GM12878 (cell line): ENCODE measurements around the gene DYNC2LI1. TPM values are rescaled to one million over a fixed set of nuclear protein-coding genes. Genes with fewer than 3 reads are reported as not detected.

Experiments
- ATAC-seq: fragments of 200-7000 bp; cut with Tn5 transposase; 3 replicates; pipeline ENCODE4 v1.9.1; 2020; ENCODE audit warnings: mild to moderate bottlenecking, moderate library complexity
- BruUV-seq: library from RNA; stranded (reverse); fragments of 400-500 nt; replicated peaks from 2 replicates; lab custom pipeline; 2021; lab: Mats Ljungman, UMichigan
- CTCF ChIA-PET: fragments of 300-600 bp; sonication (Branson Sonifier 250); formaldehyde crosslinking; extraction: SDS; loops from one replicate; lab custom pipeline; 2021; ENCODE audit warnings: inconsistent platforms; lab: Yijun Ruan, JAX
- POLR2A ChIA-PET: fragments of 350-600 bp; formaldehyde crosslinking; extraction: SDS; loops from one replicate; lab custom pipeline; 2021; ENCODE audit warnings: inconsistent platforms; lab: Charles Lee
- RAD21 ChIA-PET: fragments of 300-600 bp; sonication (Branson Sonifier 250); formaldehyde crosslinking; loops from one replicate; lab custom pipeline; 2023; ENCODE audit warnings: antibody characterized with exemption; ENCODE audit not compliant: unreplicated experiment; lab: Charles Lee
- SMC1A ChIA-PET: fragments of 300-600 bp; sonication (Branson Sonifier 250); formaldehyde crosslinking; loops from one replicate; lab custom pipeline; 2023; ENCODE audit not compliant: unreplicated experiment, uncharacterized antibody; lab: Charles Lee
- DNase-seq: peaks from one replicate; pipeline ENCODE4 v3.0.0-alpha.2; 2011; ENCODE audit warnings: low read depth, low spot score
- FAIRE-seq: peaks from 3 replicates; lab custom pipeline; 2011; peaks lifted over from hg19 to GRCh38; lab: Jason Lieb, UNC
- H2AFZ ChIP-seq: 2 replicates; pipeline ENCODE4 v1.6.0; 2011; ENCODE audit warnings: low read depth, low read length, control low read depth; ENCODE audit not compliant: control insufficient read depth
- H3K27ac ChIP-seq: 2 replicates; pipeline ENCODE4 v1.5.1; 2011; ENCODE audit warnings: control low read depth; ENCODE audit not compliant: control insufficient read depth, insufficient read depth
- H3K27me3 ChIP-seq, 2 experiments: replicated peaks in 1 of 2; 2 replicates each; pipeline versions ENCODE4 v1.6.0 to v1.6.1; 2011; ENCODE audit warnings: low read length in 1 of 2; ENCODE audit not compliant: control insufficient read depth in 2 of 2, insufficient read depth in 2 of 2
- H3K36me3 ChIP-seq, 2 experiments: 2 replicates each; pipeline ENCODE4 v1.5.1; 2011; ENCODE audit warnings: low read length in 1 of 2; ENCODE audit not compliant: control insufficient read depth in 2 of 2, insufficient read depth in 2 of 2
- H3K4me1 ChIP-seq: 2 replicates; pipeline ENCODE4 v1.6.1; 2011; ENCODE audit warnings: mild to moderate bottlenecking, low read length, moderate library complexity, mixed read lengths; ENCODE audit not compliant: control insufficient read depth, insufficient read depth
- H3K4me2 ChIP-seq: 2 replicates; pipeline ENCODE4 v1.6.0; 2011; ENCODE audit warnings: control low read depth; ENCODE audit not compliant: control insufficient read depth, insufficient read depth
- H3K4me3 ChIP-seq: fragments of 200-600 bp; sonication (generic); 2 replicates; pipeline ENCODE4 v1.5.1; 2016
- H3K79me2 ChIP-seq: 2 replicates; pipeline ENCODE4 v1.6.0; 2011; ENCODE audit warnings: low read length; ENCODE audit not compliant: control insufficient read depth, insufficient read depth
- H3K9ac ChIP-seq: 2 replicates; pipeline ENCODE4 v1.8.0; 2011; ENCODE audit warnings: low read length, control low read depth, mixed read lengths; ENCODE audit not compliant: control insufficient read depth, insufficient read depth
- H3K9me3 ChIP-seq: replicated peaks from 3 replicates; pipeline ENCODE4 v1.5.1; 2011; ENCODE audit warnings: mild to moderate bottlenecking, low read length; ENCODE audit not compliant: control insufficient read depth, insufficient read depth
- H4K20me1 ChIP-seq: 2 replicates; pipeline ENCODE4 v1.6.0; 2011; ENCODE audit not compliant: control insufficient read depth, insufficient read depth
- ATF2 ChIP-seq: IDR thresholded peaks from 2 replicates; pipeline ENCODE4 v1.6.1; 2012; ENCODE audit warnings: low read length, inconsistent platforms
- BRCA1 ChIP-seq: IDR thresholded peaks from 2 replicates; pipeline ENCODE4 v1.6.1; 2011; ENCODE audit warnings: low read depth, low read length, improper control_type of control experiment
- DPF2 ChIP-seq: fragments of 450-650 bp; IDR thresholded peaks from 2 replicates; pipeline ENCODE4 v1.6.1; 2017; ENCODE audit warnings: mild to moderate bottlenecking
- EED ChIP-seq: sonication (generic); IDR thresholded peaks from 2 replicates; pipeline ENCODE4 v1.6.1; 2016; ENCODE audit warnings: antibody characterized with exemption, low read depth
- KAT2A ChIP-seq: conservative IDR thresholded peaks from 2 replicates; pipeline ENCODE4 v1.6.1; 2011; ENCODE audit warnings: low read depth, low read length; ENCODE audit not compliant: control insufficient read depth
- MYC ChIP-seq: IDR thresholded peaks from 2 replicates; pipeline ENCODE4 v1.6.1; 2011; ENCODE audit warnings: mild to moderate bottlenecking, low read length, moderate library complexity, inconsistent platforms; ENCODE audit not compliant: insufficient read depth, insufficient replicate concordance, insufficient read length, severe bottlenecking
- NFYA ChIP-seq: IDR thresholded peaks from 2 replicates; pipeline ENCODE4 v1.6.1; 2011; ENCODE audit warnings: low read depth, mild to moderate bottlenecking, low read length, improper control_type of control experiment, borderline replicate concordance
- PAX5 ChIP-seq: IDR thresholded peaks from 2 replicates; pipeline ENCODE4 v1.6.1; 2011; ENCODE audit warnings: low read depth, low read length, borderline replicate concordance
- PAX8 ChIP-seq: fragments of 450-650 bp; IDR thresholded peaks from 2 replicates; pipeline ENCODE4 v1.6.1; 2017; ENCODE audit warnings: mild to moderate bottlenecking, moderate library complexity
- POLR2AphosphoS5 ChIP-seq: IDR thresholded peaks from 2 replicates; pipeline ENCODE4 v1.6.1; 2011; ENCODE audit warnings: mild to moderate bottlenecking, low read length, inconsistent platforms
- RELA ChIP-seq: fragments of 450-650 bp; IDR thresholded peaks from 2 replicates; pipeline ENCODE4 v1.8.0; 2014; ENCODE audit warnings: borderline replicate concordance; ENCODE audit not compliant: partially characterized antibody
- WGBS: methylation state at CpG from one replicate; pipeline ENCODE4 v1.1.6; 2016; ENCODE audit warnings: low lambda C conversion rate; ENCODE audit not compliant: insufficient replicate concordance, insufficient coverage; ENCODE audit errors: missing lambda C conversion rate; 5-methylcytosine and 5-hydroxymethylcytosine counted together
- in situ Hi-C: fragments of 300-500 bp; cut with MboI; formaldehyde crosslinking; loops from 9 replicates; pipeline ENCODE4 v1.14.3; 2018; ENCODE audit warnings: mixed read lengths
- intact Hi-C: fragments of 100-400 bp; cut with micrococcal nuclease; formaldehyde crosslinking; loops from one replicate; pipeline ENCODE4 v1.14.2; 2022; ENCODE audit not compliant: unreplicated experiment
- polyA plus RNA-seq, 11 experiments: library from polyadenylated mRNA; depleted of rRNA in 4 of 11; unstranded in 6 of 11; stranded (reverse) in 5 of 11; fragments of >200 nt; fragmentation: Nextera tagmentation in 4 of 11; fragmentation: Illumina TruSeq in 1 of 11; extraction: Ambion mirVana in 4 of 11; extraction: Trizol in 1 of 11; gene quantifications; 1 replicate in 1 of 11; 2 replicates in 10 of 11; pipeline versions ENCODE4 v1.2.1 to v1.2.3, GENCODE V29; 2011 to 2016; ENCODE audit warnings: inconsistent platforms in 2 of 11, missing spikeins in 2 of 11, low read depth in 1 of 11
- total RNA-seq, 4 experiments: library from RNA; depleted of rRNA in 3 of 4; stranded (reverse); fragments of >200 nt in 3 of 4; fragmentation: Illumina TruSeq in 1 of 4; extraction: Trizol in 1 of 4; gene quantifications; 2 replicates each; pipeline versions ENCODE4 v1.2.1 to v1.2.3, GENCODE V29; 2013 to 2021
- TF ChIP-seq, protein P1 (sequence below): IDR thresholded peaks from 2 replicates; pipeline ENCODE4 v1.6.1; 2011; ENCODE audit warnings: mild to moderate bottlenecking, low read depth, low read length, moderate library complexity; ENCODE audit not compliant: insufficient replicate concordance

The DYNC2LI1 gene
- total and polyA plus RNA-seq, 10 of the 15 experiments (the other 5 are each of a cell fraction or from before 2014, with no cell fraction given): 9.5 to 27.3 (median 19.3) TPM

DNA sequence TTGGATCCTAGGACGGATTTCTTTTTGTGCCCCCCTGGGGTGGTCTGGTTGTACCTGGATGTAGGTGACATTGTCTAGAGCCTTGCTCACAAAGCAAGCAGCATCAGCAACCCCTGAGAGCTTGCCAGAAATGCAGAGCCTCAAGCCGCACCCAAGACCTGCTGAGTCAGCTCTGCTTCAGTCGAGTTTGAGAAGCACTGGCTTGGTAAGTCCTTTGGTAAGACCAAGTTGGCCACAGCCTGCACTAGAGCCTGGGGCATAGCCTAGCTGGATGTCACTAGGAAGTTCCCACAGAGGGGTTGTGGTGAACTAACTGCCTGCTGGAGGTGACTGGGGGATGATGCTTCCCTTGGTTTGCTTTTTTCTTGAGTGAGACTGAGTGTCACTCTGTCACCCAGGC is 58.6 kb downstream of the DYNC2LI1 start:
- intact Hi-C loops: no loop called here

More for the DNA sequence above, 58.6 kb downstream of the DYNC2LI1 start:
- Histone ChIP-seq H3K9ac (no peak overlapping the region), H3K27ac (no peak overlapping the region), H2AFZ (no peak overlapping the region), H4K20me1 (no peaks in the 10 kb centered on the region), H3K4me1 (no peaks in the 10 kb centered on the region), H3K9me3 (no peaks in the 10 kb centered on the region), H3K4me2 (no peak overlapping the region), H3K4me3 (no peak overlapping the region), H3K27me3 (peaks cover 1 to 3% of the 10 kb centered on the region in 2 experiments; a peak in 3 of 4 replicates), H3K79me2 (no peaks in the 10 kb centered on the region), H3K36me3 (no peaks in the 10 kb centered on the region)
- WGBS: 30% methylated on average over 3 of the region's 3 CpGs
- DNase-seq: no peak
- RAD21 ChIA-PET: no interaction called here
- SMC1A ChIA-PET: no interaction called here
- POLR2A ChIA-PET: no interaction called here
- no peak for FAIRE-seq
- in situ Hi-C loops: no loop called here
- CTCF ChIA-PET: no interaction called here
- BruUV-seq: no TSS peak
- TF ChIP-seq NFYA (no peak), DPF2 (no peak), ATF2 (no peak), BRCA1 (no peak), RELA (no peak), PAX8 (no peak), KAT2A (no peak), EED (no peak), MYC (no peak), PAX5 (no peak), POLR2AphosphoS5 (no peak)
- TF ChIP-seq, protein P1, sequence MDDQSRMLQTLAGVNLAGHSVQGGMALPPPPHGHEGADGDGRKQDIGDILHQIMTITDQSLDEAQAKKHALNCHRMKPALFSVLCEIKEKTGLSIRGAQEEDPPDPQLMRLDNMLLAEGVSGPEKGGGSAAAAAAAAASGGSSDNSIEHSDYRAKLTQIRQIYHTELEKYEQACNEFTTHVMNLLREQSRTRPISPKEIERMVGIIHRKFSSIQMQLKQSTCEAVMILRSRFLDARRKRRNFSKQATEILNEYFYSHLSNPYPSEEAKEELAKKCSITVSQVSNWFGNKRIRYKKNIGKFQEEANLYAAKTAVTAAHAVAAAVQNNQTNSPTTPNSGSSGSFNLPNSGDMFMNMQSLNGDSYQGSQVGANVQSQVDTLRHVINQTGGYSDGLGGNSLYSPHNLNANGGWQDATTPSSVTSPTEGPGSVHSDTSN: no peak
- ATAC-seq: no peak
